Measurements from ENCODE around the gene MAPKAP1.
"Not testable (repeated sequence)": the region's sequence is repeated elsewhere in the genome, so short reads cannot be mapped to it uniquely, and the experiment has no call there.

Gene MAPKAP1

DNA sequence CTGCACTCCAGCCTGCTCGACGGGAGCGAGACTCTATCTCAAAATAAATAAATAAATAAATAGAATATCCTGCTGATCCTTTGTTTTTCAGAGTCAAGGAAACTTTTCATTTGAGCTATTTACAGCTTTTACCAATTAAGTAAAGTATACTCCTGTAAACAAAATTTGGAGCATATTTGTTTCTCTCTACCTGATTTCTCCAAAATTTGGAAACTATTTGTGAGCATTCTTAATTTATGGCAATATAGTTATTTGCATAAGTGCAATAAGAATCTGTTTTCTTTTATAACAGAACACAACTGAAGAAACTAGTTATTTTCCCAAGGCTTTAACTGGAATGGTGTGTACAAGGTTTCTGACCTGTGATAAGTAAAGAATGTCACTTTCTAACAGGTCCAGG lies 135.2 kb downstream of the MAPKAP1 start:
- in situ Hi-C loops (cut with MboI; ENCODE audit: low sequenced_read_pairs) = not testable (repeated sequence)

DNA sequence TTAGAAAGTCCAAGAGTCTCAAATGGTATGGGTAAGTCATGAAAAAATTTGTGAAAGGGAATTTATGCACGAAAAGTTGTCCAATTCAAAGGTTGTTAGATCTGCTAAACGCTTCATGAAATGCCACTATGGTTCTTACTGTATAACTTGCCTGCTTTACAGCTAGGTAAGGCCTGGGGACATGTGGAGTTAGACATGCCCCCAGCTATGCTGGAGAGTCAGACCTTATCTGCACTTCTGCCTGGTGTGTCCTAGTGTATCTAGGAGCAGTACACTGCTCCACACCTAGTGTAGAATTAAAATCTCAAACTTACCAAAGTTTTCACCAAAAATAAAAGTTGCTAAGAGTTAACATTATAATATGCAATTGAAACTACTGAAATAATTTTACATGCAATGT lies 136.8 kb downstream of the MAPKAP1 start:
- in situ Hi-C loops (cut with MboI; ENCODE audit: low sequenced_read_pairs) = no loop called here

GRCh38 chr9:125568621-125569020 lies 138.4 kb downstream of the MAPKAP1 start:
- in situ Hi-C loops (cut with MboI; ENCODE audit: low sequenced_read_pairs) = no loop called here

DNA sequence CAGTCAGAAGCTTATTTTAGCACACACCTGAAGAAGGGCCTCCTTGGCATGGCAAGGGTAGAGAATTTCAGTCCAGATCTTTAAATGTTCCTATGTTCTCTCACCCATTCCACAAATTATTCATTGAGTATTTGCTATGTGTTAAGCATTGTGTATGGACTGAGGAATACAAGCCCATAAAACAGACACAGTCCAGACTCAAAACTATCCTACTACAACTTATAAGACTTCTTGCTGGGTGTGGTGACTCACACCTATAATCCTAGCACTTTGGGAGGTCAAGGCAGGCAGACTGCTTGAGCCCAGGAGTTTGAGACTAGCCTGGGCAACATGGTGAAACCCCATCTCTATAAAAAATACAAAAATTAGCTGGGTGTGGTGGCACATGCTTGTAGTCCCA lies 141.0 kb downstream of the MAPKAP1 start:
- in situ Hi-C loops (cut with MboI; ENCODE audit: low sequenced_read_pairs) = not testable (repeated sequence)

DNA sequence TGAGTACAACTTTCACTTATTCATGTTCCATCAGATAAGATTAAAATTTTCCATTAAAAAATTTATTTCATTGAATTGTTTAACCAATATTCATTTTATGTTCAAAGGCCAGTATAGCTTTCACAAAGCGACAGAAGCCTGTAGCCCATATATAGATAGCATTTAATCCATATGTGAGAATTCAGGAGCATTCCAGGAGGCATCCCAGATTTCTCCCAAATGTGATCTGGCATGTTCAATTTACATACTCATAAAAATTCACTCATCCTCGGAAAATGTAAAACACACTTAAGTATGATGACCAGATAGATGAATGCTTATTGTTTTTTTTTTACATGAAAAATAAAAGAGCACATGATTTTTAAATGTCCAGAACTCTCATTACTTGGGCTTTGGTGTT lies 141.9 kb downstream of the MAPKAP1 start:
- in situ Hi-C loops (cut with MboI; ENCODE audit: low sequenced_read_pairs) = no loop called here

DNA sequence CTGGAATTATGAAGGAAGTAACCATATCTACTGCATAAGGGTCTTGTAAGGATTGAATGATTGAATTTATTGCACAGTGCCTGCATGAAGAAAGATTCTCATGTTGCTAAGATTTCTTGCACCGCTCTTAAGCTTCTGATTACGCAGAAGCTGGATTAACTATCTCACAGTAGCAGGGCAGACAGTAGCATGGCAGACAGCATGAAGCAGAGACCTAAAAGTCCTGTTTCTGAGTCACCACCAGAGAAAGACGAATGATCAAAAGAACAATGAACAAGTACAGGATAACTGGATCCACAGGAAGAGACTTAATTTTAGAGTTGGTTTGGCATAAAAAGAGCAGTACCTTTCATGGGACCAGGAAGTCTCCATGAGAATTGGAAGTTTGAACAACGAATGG lies 142.4 kb downstream of the MAPKAP1 start:
- in situ Hi-C loops (cut with MboI; ENCODE audit: low sequenced_read_pairs) = no loop called here

- in situ Hi-C loops (cut with MboI; ENCODE audit: low sequenced_read_pairs) = no loop called here
These were observed 145.4 kb downstream of the MAPKAP1 start for GRCh38 chr9:125561509-125562148.

DNA sequence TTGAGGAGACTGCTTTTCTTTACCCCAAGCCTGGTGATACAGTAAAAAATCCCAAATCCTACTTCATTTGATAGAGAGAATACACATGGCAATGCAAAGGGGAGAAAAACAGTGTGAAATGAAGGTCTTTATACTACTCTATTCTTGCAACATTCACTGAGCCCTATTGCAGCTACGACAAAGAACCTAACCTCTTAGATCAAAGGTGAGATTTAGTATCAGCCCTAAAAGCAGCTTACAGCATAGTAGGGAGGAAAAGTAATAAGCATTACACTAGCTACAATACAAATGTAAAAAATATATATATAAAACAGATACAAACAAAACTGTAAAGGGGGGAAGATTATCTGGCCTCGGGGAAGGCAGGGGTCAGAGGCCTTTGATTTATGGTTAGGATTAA lies 147.1 kb downstream of the MAPKAP1 start:
- in situ Hi-C loops (cut with MboI; ENCODE audit: low sequenced_read_pairs) = no loop called here

DNA sequence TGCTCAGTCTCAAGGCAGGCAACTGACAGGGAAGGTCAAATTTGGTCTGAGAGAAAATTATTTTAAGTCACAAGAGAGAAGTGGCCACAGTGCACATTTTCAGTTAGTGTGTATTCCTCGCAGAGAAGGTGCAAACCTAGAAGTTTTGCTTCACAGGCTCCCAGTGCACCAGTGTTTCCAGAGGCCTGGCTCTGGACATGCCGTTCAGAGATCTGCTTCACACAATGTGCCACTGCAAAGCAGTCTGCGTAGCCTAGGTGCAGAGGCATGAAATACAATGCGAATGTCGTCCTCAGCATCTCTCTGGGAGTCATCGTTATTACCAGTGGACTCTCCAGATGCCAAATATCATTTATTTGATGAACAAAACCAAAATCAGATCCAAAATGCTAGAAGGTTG lies 147.8 kb downstream of the MAPKAP1 start:
- in situ Hi-C loops (cut with MboI; ENCODE audit: low sequenced_read_pairs) = no loop called here

DNA sequence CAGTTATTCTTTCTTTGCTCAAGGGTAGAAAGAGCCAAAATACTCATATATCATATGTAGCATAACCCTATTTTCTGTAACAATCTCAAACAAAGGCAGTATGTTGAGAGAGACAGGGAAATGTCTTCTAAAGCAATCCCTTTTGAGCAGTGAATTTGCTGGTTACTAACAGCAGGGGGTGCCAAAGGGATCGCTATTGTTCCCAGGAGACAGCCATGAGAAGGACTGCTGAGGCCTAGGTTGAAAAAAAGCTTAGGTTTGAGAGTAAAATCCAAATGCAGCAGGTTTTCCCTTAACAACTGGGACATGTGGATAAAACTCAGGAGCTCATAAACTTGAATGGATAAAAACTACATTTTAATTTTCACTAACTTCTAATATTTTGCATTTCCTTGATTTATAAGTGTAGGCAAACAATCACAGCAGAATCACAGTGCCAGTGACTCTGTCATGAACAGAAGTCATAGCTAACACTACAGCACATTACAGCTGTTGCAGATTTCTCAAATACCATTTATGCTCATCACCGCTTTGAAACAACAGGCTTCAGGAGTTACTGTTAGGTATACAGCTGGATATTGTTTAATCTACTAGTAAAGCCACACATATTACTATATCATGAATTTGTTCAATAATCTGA lies 148.4 kb downstream of the MAPKAP1 start:
- in situ Hi-C loops (cut with MboI; ENCODE audit: low sequenced_read_pairs) = no loop called here

- in situ Hi-C loops (cut with MboI; ENCODE audit: low sequenced_read_pairs) = no loop called here
These were observed 150.8 kb downstream of the MAPKAP1 start for GRCh38 chr9:125556046-125556721.

DNA sequence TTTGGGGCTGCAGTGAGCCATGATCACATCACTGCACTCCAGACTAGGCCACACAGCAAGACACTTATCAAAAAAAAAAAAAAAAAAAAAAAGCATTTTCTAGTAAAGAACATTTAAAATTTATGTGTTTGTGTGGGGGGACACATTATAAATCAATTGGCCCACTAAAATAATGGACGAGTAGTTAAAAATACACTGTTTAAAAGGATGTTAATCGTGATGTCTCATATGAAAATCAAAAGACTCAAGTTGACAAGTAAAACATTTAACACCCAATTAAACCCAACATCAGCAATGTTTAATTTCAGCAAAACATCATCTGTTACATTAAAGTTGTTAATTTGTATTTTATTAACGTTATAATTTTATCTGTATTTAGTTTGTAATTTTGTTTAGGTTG lies 152.3 kb downstream of the MAPKAP1 start:
- in situ Hi-C loops (cut with MboI; ENCODE audit: low sequenced_read_pairs) = no loop called here

- in situ Hi-C loops (cut with MboI; ENCODE audit: low sequenced_read_pairs) = no loop called here
These were observed 155.2 kb downstream of the MAPKAP1 start for GRCh38 chr9:125551781-125552180.

DNA sequence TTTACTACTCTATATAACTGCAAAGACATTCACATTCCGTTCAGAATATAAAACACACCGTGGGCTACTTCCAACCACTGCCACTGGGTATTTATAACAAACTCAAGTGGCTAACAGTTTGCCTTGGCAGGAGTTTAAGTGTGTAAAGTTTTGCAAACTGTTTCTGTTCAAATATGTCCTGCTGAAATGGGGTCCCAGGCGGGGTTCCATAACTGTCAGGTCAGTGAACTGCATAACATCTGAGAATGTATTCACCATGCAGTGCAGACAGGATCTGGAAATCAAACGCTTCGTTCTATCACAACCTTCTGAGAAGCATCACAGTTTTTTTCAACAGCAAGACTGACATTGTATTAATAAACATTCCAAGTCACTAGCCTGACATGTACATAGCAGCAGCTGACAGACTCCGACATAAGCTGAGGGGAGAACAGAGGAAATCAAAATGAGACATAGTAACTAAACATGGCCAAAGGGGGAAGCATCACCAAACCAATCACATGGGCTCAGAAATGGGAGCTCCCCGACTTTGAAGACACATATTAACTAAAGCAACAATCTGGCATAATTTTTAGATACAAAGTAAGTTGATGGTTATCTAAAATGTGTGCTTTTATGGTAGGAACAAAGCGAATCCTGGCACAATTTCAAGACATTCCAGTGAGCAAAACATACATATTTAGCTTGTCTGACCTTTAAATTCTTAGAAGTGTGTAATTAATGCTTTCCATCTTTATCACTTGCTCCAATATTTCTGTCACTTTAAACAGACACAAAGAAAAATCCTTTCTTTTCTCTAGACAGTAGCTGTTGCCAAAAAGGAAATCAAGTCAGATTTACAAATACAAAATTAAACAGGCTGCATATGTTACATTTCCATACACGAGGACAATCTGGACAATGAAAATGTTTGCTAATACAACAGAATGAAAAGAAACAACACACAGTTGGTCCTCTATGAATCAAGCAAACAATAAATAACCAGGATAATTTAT lies 156.8 kb downstream of the MAPKAP1 start:
- in situ Hi-C loops (cut with MboI; ENCODE audit: low sequenced_read_pairs) = no loop called here

- in situ Hi-C loops (cut with MboI; ENCODE audit: low sequenced_read_pairs) = no loop called here
These were observed 157.5 kb downstream of the MAPKAP1 start for GRCh38 chr9:125549465-125549871.

GRCh38 chr9:125549039-125549438 lies 158.0 kb downstream of the MAPKAP1 start:
- in situ Hi-C loops (cut with MboI; ENCODE audit: low sequenced_read_pairs) = no loop called here

GRCh38 chr9:125548141-125548540 lies 158.9 kb downstream of the MAPKAP1 start:
- in situ Hi-C loops (cut with MboI; ENCODE audit: low sequenced_read_pairs) = no loop called here

DNA sequence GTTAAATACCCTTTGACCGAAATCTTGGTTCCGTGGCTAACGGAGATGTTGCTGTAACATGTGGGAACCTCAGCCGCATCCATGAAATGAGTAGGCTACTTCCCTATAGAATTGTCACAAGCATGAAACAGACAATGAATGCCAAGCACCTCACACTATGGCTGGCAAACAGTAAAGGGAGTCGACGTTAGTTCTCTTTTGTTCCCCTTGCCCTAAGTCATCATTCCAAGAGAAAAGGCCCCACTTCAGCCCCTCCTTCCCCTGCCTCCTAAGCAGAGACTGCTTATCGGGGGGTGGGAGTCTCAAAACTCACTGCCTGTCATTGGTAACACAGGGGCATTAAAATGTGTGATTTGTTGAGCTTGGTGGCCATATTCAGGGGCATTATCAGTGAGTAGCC lies 159.6 kb downstream of the MAPKAP1 start:
- in situ Hi-C loops (cut with MboI; ENCODE audit: low sequenced_read_pairs) = no loop called here

DNA sequence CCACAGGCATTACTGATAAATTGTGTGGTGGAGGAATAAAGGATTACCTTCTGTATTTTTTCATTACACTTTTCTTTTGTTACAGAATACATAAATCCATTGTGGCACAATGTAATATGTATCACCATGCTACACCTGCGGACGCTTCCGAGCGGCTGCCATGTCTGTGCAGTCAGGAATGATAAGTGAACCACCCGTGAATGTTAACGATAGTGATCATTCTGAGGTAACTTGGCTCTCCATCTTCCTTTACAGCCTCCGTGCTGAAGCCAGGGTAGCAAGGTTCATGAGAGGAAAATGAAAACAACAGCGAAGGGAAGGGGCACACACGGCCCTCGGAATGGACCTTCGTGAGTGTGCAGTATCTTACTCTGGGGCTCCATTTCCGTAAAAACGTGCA lies 161.2 kb downstream of the MAPKAP1 start:
- in situ Hi-C loops (cut with MboI; ENCODE audit: low sequenced_read_pairs) = no loop called here

- in situ Hi-C loops (cut with MboI; ENCODE audit: low sequenced_read_pairs) = no loop called here
These were observed 161.9 kb downstream of the MAPKAP1 start for GRCh38 chr9:125544988-125545651.

- in situ Hi-C loops (cut with MboI; ENCODE audit: low sequenced_read_pairs) = no loop called here
These were observed 162.5 kb downstream of the MAPKAP1 start for GRCh38 chr9:125544484-125544883.

All from HL-60/S4 treated with retinoic acid at 250 ng/mL for 4 days and 3 days (cell line).